ENCODE data around the gene ZNF182.
"Not testable (repeated sequence)": the region's sequence is repeated elsewhere in the genome, so short reads cannot be mapped to it uniquely, and the experiment has no call there.

Gene ZNF182

DNA sequence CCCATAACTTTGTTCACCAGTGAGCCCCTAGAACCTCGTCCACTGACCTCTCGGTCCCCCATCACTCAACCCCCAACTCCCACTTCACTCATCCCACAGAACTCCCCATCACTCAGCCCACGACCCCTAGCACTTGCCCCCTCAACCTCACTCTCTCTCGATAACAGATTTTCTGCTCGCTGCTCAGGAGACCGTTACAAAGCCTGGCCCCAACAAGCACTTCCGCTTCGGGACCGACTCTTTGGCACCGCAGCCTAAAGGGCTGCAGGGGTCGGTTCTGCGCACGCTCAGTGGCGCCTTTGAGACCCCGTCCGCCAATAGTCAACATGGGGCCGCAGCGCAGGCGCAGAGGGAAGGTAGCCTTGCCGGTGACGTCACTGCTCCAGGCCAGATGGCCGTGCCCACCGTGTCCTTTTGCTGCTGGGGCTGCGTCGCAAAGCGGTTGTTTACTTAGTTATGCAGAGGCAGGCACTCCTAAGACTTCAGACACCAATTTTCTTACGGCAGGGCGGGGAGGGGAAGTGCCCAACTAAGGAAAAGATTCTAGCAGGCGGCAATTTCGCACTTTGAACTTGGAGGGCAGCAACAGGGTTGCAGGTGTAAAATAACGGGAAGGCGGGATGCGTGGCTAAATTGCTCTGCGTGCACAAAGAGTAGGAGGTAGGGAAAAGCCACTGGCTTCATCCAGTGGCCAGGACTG lies at the start of gene ZNF182:
Gene ZNF182 (minus strand): TSS at position 232 of the 700 bp plus-strand sequence. CDS start 1,380 bp downstream, outside the sequence.
- peak; percentile 92 for DNase-seq

DNA sequence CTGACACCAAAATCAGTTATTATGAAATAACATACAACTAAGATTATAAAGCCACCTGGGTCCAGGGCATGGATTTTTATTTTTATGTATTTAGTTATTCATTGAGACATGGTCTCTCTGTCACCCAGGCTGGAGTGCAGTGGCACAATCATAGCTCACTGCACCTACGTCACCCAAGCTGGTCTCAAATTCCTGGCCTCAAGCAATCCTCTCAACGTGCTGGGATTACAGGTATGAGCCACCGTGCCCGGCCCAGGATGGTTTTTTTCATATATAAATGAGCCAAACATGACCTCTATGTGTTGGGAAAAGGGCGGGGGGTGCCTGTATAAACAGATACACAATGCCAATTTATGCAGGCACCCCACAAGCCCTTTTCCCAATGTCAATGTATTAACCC lies 43.1 kb upstream of the ZNF182 start:
- no peak for DNase-seq

DNA sequence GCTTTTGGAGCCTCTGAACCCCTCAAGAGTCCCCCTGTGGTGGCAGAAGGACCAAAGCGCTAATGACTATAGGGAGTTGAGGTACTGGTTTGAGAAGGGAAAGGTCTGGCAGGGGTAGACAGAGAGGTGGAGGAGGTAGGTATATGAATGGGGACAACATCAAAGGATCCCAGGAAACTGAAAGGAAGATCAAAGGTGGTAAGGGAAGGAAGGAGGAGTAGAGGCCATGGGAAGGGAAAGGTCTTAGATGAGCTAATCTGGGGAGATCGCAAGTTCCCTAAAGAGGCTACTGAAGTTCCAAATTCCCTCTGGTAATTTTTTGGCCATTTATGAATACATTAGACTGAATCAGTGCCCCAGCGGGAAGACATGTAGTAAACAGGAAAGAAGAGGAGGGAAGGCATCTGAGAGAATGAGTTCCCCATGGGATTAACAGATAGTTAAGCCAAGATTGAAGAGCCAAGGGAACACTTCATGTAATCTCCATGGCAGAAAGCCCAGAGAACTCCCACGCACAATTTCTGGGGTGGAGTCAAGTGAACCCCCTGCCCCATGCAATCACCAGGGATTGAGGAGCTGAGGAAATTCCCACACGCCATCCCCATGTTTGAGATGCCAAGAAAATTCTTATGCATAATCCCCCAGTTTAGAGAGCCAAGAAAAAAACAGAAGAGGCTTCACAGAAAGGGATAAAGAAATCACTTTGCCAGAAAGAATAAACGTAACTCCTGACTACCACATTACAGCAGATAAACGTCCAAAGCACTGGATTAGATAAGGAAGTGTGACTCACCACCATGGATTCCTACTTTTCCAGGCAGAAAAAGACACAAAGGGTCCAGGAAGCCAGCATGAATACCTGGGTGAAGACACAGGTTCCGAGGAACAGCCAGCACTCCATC lies 41.9 kb upstream of the ZNF182 start:
- DNase-seq: no peak

DNA sequence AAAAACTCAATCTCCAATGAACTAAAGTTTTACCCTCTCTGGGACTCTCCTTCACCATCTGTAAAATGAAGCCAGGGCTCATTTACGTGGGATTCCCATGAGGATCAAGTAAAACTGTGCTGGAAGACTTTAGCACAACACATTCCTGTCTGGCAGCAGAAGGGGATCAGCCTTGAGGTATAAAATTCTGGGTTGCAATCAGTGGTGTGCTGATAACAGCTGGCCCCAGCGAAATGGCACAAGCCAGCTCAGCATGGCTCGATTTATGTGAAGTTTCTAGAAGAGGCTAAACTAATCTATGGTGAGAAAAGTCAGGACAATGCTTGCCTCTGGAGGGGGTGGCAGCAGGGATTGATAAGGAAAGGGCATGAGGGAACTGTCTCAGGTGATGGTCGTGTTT lies 39.3 kb upstream of the ZNF182 start:
- DNase-seq: no peak

DNA sequence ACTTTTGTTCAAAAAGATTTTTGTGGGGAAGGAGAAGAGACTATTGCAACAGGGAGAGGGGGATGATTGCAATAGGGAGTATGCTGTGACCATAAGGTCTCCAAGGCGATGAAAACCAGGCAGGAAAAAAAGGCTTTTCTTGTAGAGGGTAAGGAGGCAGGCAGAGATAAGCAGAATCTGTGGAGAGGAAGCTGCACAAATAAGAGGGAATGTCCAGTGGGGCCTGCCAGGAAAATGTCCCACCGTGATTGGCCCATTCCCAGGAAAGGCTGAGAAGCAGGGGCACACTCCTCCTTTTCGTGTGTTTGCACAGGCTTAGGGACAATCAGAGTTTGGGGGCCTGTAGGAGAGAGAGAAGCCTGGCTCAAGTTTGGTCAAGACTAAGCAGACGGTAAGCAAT lies 32.1 kb upstream of the ZNF182 start:
- DNase-seq: no peak

DNA sequence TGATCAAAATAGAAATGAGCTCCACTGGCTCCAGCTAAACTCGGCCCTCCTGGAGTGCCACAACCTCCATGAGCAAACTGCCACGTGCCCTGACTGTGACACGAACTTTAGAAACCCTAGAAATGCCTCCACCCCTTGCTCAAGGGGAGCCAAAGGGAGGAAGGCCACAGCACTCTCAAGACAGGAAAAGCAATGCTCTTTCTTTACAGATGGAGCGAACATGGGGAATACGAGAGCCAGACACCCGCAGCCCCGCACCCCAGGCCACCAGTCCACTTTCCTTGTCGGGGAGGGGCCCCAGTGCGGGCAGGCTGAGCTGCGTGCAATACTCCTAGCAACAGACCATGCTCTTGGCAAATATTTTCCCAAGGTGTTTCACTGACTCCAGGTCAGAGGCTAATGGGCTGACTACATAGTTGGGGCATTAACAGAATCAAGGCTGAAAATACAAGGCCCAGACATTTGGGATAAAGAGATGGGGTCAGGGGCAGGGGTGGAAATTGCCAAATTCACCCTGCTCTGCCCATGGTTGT lies 26.9 kb upstream of the ZNF182 start:
- DNase-seq: not testable (repeated sequence)

DNA sequence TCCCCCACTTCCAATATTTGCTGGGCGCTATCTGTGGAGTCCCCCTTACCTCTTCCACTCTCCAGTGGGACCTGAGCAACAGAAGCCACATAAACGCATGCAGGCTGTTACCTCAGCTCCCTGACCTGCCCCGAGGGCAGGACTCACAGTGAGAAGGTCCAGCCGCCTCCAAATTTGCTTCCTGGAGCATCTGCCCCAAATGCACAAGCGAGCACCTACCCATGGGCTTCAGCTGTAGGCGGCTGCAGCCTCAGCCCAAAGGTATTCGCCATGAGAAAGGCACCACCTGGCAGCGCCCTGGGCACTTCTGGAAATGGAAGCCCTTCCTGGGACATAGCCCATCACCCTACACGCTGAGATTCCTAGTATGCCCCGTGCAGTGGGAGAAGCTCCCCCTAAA lies 26.4 kb upstream of the ZNF182 start:
- no peak for DNase-seq

DNA sequence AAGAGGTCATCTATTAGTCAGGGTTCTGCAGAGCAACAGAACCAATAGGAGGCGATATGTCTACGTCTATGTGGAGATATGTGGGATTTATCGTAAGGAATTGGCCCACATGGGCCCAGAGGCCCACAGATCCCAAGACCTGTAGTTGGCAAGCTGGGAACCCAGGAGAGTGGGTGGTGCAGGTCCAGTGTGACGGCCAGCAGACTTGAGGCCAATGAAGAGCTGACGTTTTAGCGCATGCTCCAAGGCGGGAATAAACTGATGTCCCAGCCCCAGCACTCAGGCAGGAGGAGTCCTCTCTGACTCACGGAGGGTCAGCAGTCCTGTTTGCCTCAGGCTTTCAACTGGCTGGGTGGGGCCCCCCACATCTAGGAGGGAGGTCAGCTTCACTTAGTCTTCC lies 24.3 kb upstream of the ZNF182 start:
- DNase-seq: no peak

DNA sequence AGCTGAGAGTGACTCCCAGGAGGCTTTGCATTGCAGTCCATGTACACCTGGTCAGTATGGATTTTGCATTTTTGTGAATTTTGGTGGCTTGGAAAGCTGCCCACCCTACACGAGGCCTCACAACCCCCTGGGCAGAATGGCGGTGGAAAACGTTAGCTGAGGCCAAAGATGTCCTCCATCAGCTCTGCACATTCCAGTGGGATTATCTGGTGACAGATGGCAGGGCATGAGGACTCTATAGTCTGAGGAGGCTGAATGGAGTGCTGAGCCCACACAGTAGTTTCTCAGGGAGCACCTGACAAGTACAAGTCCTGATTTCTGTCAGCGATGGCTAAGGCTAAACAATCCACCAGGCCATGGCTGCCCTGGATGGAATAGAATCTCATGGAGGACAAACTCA lies 23.8 kb upstream of the ZNF182 start:
- not testable (repeated sequence) for DNase-seq

DNA sequence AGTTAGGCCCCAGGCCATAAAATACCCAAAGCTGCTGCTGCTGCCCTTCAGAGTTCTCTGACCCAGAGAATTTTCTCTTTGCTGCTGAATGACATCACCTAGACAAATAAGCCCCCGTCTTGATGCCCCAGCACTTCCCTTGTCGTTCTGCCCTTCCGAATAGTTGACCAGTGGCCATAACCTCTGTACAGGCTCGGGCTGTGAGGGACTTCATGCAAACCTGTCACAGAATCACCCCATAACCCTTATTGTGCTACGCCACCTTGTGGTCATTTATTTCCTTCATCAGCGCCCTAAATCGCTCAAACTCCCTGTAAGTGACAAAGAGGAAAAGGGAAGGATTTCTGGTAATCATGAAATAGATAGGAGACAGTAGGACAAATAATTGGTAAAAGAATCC lies 21.8 kb upstream of the ZNF182 start:
- DNase-seq: peak; percentile 10

DNA sequence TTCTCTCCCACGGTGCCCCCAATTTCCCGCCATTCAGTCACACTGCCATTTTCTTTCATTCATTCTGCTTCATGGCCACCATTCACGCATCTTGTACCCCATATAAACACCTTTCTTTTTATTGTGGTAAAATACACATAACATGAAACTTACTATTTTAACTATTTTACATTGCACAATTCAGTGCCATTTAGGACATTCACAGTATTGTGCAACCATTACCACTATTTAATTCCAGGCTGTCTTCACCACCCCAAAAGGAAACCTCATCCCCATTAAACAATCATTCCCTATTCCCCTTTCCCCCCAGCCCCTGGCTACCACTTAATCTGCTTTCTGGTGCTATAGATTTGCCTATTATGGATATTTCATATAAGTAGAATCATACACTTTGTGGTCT lies 18.9 kb upstream of the ZNF182 start:
- no peak for DNase-seq

DNA sequence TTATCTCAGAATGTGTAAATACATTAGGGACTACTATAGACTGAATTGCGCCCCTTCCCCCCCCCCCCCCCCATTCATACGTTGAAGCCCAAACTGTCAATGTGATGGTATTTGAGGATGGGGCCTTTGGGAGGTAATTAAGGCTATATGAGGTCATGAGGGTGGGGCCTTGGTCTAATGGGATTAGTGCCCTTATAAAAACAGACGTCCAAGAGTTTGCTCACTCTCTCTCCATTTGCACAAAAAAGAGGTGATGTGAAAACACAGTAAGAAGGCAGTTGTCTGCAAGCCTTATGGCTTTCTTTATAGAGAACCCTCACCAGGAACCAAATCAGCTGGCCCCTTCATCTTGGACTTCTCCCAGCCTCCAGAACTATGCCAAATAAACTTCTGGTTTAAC lies 18.3 kb upstream of the ZNF182 start:
- no peak for DNase-seq

DNA sequence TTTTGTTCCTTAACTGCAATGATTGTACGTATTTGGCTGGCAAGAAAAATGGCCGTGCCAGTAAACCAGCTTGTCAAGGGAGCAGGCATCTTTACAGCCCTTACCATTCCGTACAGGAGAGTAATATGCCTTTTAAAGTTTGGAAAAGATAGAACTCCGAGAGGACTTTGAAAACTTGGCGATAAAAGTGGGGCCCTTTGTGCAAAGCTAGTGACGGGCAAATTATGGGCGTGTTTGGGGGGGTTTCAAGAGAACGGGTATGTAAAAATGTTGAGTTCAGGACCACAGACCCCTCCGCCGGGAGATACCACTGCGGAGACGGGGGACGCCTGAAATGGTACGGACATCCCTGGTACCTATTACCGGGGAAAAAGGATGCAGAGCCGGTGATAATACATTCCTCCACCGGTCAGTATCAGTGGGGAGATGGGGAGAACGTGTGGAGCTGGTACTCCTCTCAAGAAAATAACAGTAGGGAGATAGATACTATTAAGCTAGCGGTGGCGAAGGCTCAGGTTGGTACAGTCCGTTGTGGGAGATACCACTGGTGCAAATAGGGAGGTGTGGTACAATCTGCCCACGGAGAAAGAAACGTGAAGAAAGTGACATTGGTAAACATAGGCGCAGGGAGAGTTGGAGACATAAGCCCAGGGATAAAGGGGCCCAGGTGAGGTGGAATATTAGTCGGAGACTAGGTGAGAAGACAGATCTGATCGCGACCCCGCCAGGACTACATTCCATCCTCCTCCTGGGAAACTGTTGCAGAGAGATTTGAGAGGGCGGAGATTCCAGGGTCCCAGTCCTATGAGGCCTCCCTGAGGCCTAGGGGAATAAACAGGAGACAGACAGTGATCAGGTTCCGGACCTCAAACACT lies 17.5 kb upstream of the ZNF182 start:
- DNase-seq: peak; percentile 73

DNA sequence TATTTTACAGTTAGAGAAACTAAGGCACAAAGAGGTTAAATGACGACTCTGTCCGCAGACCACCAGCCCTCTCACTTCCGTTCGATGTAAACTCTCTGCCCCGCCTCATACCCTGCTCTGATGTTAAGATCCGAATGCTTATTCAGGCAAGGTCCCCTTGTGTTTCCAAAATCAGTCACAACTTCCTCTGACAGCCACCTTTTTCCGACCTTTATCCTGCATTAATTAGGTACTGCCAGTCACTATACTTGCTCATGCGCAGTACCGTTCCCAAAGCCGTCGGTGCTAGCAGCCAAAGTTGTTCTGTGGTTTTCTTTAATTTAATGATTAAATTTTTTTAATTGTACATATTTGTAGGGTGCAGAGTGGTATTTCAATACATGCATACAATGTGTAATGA lies 16.7 kb upstream of the ZNF182 start:
- DNase-seq: peak; percentile 46

DNA sequence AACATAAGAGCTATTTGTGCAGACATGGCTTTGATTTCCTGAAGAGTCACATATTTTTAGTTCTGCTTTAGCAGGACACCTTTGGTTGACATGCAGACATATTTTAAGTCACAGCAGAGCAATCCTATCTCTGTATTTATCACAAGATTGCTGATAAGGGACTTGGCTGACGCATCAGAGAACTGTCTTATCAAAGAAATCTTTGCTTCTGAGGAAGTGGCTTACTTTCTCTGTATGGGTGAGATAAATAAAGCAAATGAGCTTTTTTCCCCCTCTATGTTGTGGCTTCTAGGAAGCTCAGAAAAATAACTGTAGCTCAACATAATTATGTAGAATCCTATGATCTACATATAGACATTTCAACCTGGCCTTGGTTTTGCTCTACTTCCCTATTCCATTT lies 16.1 kb upstream of the ZNF182 start:
- not testable (repeated sequence) for DNase-seq

DNA sequence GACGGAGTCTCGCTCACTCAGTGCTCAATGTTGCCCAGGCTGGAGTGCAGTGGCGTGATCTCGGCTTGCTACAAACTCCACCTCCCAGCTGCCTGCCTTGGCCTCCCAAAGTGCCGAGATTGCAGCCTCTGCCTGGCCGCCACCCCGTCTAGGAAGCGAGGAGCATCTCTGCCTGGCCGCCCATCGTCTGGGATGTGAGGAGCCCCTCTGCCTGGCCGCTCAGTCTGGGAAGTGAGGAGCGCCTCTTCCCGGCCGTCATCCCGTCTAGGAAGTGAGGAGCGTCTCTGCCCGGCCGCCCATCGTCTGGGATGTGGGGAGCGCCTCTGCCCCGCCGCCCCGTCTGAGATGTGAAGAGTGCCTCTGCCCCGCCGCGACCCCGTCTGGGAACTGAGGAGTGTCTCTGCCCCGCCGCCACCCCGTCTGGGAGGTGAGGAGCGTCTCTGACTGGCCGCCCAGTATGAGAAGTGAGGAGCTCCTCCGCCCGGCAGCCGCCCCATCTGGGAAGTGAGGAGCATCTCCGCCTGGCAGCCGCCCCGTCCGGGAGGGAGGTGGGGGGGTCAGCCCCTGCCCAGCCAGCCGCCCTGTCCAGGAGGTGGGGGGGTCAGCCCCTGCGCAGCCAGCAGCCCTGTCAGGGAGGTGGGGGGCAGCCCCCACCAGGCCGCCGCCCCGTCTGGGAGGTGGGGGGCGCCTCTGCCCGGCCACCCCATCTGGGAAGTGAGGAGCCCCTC lies 13.0 kb upstream of the ZNF182 start:
- not testable (repeated sequence) for DNase-seq

DNA sequence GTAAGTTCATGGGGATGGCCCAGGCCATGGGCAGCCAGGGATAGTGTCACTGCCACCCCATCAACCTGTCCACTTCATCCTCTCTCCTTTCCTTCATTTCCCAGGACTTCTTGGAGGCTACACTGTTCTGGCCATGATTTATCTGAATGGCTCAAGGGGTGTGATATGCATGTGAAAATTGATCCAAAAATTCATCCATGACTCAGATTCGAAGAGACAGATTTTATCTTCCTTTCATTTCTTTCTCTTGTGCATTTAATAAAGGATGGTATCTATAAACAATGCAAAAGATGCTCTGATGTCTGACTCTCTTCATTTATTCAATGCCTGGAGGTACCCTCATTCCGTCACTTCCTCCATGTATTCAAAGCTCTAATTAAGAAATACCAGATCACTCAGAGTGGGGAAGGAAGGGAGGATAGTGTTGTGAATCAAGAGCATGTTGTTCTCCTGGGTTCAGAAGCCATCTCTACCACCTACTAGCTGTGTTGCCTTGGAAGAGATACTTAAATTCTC lies 5.7 kb upstream of the ZNF182 start:
- DNase-seq: not testable (repeated sequence)

DNA sequence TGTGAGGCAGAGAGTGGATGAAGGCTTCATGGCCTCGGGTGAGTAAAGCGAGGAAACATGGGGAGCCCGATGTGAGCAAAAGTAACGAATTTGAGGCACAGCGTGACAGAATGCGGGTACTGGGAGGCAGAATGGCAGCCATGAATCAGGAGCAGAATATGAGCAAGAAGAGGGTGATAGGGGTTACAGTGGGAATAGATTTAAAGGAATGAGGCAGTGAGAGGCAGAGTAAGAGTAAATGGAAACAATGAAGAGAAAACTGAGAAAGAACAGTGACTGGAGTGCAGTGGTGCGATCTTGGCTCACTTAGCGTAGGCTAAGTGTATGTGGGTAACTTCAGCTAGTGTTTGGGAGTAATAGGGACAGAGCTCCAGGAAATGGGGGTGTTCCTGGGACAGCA lies 2.9 kb upstream of the ZNF182 start, which contains the start of gene SPACA5:
Gene SPACA5 (plus strand): TSS at position 301 of the 400 bp plus-strand sequence. CDS start 815 bp downstream, outside the sequence.
- DNase-seq: not testable (repeated sequence)

DNA sequence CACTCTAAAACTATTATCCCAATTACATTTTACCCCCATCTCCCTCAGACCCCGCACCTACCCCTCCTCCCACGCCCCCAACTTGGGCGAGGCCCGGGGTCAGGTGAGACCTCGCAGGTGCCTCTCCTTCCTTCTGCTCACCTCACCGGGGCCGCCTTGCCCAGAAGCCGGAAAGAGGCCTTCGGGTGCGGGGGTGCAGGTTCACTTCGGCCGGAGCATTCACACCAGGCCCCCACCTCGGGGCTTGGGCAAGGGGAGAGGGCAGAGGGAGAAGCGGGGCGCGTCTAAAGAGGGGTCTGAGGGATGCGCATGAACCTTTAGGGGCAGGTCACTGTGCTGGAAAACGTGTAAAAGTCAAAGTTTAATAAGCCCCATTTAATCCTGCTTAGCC lies 427 bp downstream of the ZNF182 start:
- DNase-seq: no peak

DNA sequence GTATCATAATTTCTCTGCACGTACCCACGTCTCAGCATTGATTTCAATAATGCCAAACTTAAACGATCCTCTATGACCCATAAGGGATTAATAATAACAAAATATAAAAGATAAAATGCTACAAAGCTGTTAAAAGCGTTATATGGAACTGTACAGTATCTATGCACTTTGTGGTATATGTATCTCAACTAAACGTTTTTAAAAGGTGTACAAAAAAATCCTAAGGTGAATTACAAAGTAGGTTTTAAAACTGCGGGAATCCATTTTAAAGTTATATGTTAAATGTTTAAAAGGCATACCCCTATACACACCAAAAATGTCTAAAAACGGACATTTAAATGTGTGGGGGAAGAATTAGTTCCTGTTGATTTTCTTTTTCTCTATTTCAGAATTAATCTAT lies 860 bp downstream of the ZNF182 start:
- no peak for DNase-seq

DNA sequence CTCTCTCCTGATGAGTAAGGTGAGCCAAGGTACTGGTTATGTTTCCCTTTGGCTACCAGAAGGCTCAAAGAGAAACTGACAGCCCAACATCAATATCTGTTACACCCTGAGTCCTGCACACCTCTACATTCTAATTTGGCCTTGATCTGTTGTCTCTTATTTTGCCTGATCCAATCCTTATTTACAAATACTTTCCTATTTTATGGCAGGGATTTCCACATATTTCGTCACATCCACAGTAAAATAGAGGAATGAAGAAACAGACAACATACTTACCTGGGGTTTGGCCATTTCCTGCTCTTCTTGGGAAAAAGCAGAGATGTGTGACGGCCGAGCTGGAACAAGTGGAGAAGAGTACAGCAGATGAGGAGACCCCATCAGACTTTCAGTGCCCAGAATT lies 1.5 kb downstream of the ZNF182 start:
- no peak for DNase-seq

DNA sequence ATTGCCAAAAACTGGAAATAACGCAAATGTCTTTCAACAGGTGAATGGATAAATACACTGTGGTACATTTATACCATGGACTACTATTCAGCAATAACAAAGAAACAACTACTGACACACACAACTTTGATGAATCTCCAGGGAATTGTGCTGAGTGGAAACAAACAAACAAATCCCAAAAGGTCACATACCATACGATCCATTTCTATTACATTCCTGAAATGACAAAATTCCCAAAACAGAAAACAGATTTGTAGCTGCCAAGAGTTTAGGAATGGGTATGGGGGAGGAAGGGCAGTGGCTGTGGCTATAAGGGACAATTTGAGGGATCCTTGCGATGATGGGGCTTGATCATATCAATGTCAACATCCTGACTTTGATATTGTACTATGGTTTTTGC lies 2.5 kb downstream of the ZNF182 start:
- no peak for DNase-seq

Data from stimulated activated CD4-positive, alpha-beta T cell treated with anti-CD3 and anti-CD28 coated beads, Interleukin-1b, Interleukin-23, amount 100 ng/mL, for 48 hours (primary cell).